ENCODE results near the gene PPP6R2. TPM values are rescaled to one million over a fixed set of nuclear protein-coding genes. Genes with fewer than 3 reads are reported as not detected.

PPP6R2 gene
- total and polyA plus RNA-seq, 9 of the 15 experiments (the other 6 are each of a cell fraction or from before 2014, with no cell fraction given) = 0.32 to 39.8 (median 21.4) TPM

DNA sequence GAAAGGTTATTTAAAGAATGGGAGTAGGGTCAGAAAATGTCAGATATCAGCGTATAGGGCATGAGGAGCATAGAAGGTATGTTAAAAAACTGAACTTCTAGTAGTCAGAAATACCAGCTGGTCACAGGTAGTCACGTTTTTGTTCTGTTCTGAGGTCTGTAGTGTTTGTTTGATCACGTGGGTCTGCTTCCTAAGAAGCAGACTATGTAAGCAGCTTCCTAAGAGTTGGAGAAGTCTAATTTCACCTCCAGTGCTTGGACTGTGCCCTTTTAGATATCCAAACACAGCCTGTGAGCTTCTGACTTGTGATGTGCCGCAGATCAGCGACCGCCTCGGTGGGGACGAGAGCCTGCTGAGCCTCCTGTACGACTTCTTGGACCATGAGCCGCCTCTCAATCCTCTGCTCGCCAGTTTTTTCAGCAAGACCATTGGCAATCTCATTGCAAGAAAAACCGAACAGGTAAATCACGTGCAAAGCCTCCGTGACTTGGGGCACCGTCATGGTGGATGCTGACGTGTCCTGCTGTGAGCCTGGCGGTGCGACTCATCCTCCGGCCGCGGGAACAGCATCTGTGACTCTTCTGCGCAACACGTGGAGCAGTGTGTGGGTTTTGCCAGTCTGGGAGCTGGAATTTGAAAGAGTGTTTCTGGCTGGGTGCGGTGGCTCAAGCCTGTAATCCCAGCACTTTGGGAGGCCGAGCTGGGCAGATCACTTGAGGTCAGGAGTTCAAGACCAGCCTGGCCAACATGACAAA, 63.5 kb downstream of the PPP6R2 start:
- Histone ChIP-seq H3K36me3 (ENCODE audit: control insufficient read depth, insufficient read depth, low read length) (peaks cover 41% of the 10 kb centered on the region), H3K4me1 (replicated peaks in 1 of 2; ENCODE audit: control insufficient read depth in 2 of 2, insufficient read depth in 2 of 2, low read length in 2 of 2) (no peaks in the 10 kb centered on the region; a peak in 1 of 5 replicates), H3K79me2 (ENCODE audit: control insufficient read depth, insufficient read depth, low read length) (peaks cover 3% of the 10 kb centered on the region; the same call in 1 of the 3 replicates), H3K4me3 (no peak overlapping the region), H3K4me2 (ENCODE audit: insufficient read depth, low read length) (no peak overlapping the region), H3K9me3 (replicated peaks; ENCODE audit: control insufficient read depth, insufficient read depth, low read depth, low read length) (no peaks in the 10 kb centered on the region), H3K27me3 (ENCODE audit: control insufficient read depth in 2 of 2, insufficient read depth in 2 of 2, low read length in 2 of 2) (no peaks in the 10 kb centered on the region), H2AFZ (ENCODE audit: low read depth, low read length) (no peak overlapping the region), H4K20me1 (replicated peaks; ENCODE audit: control insufficient read depth, insufficient read depth, low read length) (no peaks in the 10 kb centered on the region), H3K9ac (ENCODE audit: insufficient read depth in 1 of 2, low read depth in 2 of 2, low read length in 2 of 2) (no peak overlapping the region; a peak in 1 of 4 replicates), H3K27ac (ENCODE audit: extremely low read depth, low read depth, low read length) (no peak overlapping the region), H3K9me1 (ENCODE audit: control insufficient read depth, insufficient read depth, low read length) (no peaks in the 10 kb centered on the region)
- no peak for TF ChIP-seq RBM17 (IDR thresholded peaks at IDR 0.05; ENCODE audit: borderline replicate concordance, low read depth, low read length)
- no peak for TF ChIP-seq ZNF57 (CRISPR knock-in tag; IDR thresholded peaks at IDR 0.05)
- no peak for TF ChIP-seq NEUROD1 (IDR thresholded peaks at IDR 0.05; ENCODE audit: borderline replicate concordance, low read depth, low read length, partially characterized antibody)
- TF ChIP-seq SREBF1 (IDR thresholded peaks at IDR 0.05; ENCODE audit: borderline replicate concordance, low read depth, low read length) = no peak
- no peak for TF ChIP-seq NCOR1 (IDR thresholded peaks at IDR 0.05)
- TF ChIP-seq, protein P1, sequence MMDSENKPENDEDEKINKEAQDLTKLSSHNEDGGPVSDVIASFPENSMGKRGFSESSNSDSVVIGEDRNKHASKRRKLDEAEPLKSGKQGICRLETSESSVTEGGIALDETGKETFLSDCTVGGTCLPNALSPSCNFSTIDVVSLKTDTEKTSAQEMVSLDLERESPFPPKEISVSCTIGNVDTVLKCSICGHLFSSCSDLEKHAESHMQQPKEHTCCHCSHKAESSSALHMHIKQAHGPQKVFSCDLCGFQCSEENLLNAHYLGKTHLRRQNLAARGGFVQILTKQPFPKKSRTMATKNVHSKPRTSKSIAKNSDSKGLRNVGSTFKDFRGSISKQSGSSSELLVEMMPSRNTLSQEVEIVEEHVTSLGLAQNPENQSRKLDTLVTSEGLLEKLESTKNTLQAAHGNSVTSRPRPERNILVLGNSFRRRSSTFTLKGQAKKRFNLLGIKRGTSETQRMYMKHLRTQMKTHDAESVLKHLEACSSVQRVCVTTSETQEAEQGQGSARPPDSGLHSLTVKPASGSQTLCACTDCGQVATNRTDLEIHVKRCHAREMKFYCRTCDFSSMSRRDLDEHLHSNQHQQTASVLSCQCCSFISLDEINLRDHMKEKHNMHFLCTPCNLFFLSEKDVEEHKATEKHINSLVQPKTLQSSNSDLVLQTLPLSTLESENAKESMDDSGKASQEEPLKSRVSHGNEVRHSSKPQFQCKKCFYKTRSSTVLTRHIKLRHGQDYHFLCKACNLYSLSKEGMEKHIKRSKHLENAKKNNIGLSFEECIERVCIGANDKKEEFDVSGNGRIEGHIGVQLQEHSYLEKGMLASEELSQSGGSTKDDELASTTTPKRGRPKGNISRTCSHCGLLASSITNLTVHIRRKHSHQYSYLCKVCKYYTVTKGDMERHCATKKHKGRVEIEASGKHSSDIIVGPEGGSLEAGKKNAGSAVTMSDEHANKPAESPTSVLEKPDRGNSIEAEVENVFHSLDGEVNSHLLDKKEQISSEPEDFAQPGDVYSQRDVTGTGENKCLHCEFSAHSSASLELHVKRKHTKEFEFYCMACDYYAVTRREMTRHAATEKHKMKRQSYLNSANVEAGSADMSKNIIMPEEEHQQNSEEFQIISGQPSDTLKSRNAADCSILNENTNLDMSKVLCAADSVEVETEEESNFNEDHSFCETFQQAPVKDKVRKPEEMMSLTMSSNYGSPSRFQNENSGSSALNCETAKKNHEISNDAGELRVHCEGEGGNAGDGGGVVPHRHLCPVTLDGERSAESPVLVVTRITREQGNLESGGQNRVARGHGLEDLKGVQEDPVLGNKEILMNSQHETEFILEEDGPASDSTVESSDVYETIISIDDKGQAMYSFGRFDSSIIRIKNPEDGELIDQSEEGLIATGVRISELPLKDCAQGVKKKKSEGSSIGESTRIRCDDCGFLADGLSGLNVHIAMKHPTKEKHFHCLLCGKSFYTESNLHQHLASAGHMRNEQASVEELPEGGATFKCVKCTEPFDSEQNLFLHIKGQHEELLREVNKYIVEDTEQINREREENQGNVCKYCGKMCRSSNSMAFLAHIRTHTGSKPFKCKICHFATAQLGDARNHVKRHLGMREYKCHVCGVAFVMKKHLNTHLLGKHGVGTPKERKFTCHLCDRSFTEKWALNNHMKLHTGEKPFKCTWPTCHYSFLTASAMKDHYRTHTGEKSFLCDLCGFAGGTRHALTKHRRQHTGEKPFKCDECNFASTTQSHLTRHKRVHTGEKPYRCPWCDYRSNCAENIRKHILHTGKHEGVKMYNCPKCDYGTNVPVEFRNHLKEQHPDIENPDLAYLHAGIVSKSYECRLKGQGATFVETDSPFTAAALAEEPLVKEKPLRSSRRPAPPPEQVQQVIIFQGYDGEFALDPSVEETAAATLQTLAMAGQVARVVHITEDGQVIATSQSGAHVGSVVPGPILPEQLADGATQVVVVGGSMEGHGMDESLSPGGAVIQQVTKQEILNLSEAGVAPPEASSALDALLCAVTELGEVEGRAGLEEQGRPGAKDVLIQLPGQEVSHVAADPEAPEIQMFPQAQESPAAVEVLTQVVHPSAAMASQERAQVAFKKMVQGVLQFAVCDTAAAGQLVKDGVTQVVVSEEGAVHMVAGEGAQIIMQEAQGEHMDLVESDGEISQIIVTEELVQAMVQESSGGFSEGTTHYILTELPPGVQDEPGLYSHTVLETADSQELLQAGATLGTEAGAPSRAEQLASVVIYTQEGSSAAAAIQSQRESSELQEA (IDR thresholded peaks at IDR 0.05; ENCODE audit: low read depth) = no peak
- no peak for TF ChIP-seq GATAD2B (IDR thresholded peaks at IDR 0.05; ENCODE audit: borderline replicate concordance)
- TF ChIP-seq ZNF24 (IDR thresholded peaks at IDR 0.05) = no peak
- TF ChIP-seq NFIC (IDR thresholded peaks at IDR 0.05) = no peak
- TF ChIP-seq XRCC4 (IDR thresholded peaks at IDR 0.05; ENCODE audit: extremely low read depth, insufficient read depth, insufficient read length) = no peak
- TF ChIP-seq, protein P2, sequence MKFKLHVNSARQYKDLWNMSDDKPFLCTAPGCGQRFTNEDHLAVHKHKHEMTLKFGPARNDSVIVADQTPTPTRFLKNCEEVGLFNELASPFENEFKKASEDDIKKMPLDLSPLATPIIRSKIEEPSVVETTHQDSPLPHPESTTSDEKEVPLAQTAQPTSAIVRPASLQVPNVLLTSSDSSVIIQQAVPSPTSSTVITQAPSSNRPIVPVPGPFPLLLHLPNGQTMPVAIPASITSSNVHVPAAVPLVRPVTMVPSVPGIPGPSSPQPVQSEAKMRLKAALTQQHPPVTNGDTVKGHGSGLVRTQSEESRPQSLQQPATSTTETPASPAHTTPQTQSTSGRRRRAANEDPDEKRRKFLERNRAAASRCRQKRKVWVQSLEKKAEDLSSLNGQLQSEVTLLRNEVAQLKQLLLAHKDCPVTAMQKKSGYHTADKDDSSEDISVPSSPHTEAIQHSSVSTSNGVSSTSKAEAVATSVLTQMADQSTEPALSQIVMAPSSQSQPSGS (CRISPR knock-in tag; IDR thresholded peaks at IDR 0.05) = no peak
- TF ChIP-seq PTRF (tag; IDR thresholded peaks at IDR 0.05) = no peak
- intact Hi-C loops (cut with micrococcal nuclease) = no loop called here
- POLR2A ChIA-PET = no interaction called here
- FAIRE-seq (no peak), ATAC-seq (no peak), DNase-seq (ENCODE audit: extremely low read depth in 1 of 4, low spot score in 3 of 4) (no peak)
- WGBS (ENCODE audit: insufficient coverage, low coverage, missing lambda C conversion rate) = 94% methylated on average over 19 of the region's 25 CpGs
- CTCF ChIA-PET (ENCODE audit: low intra/inter-chr PET ratio) = no interaction called here
- BruUV-seq (replicated peaks) = no TSS peak
- in situ Hi-C loops (cut with MboI) = no loop called here
